SU-DHL-6 (cell line): ENCODE data around the gene FMN1.

ENCODE experiments used
- H2AFZ ChIP-seq: fragments of 200-600 bp; sonication (generic); 2 replicates; pipeline ENCODE4 v1.6.1; 2014; ENCODE audit warnings: low read depth, mild to moderate bottlenecking, moderate library complexity, mixed read lengths, antibody characterized with exemption, low read length; ENCODE audit not compliant: severe bottlenecking
- H3F3A ChIP-seq: fragments of 200-600 bp; shearing (Covaris generic); 2 replicates; pipeline ENCODE4 v1.6.0; 2016; ENCODE audit warnings: antibody characterized with exemption, mild to moderate bottlenecking; ENCODE audit not compliant: insufficient read depth
- H3K27ac ChIP-seq: fragments of 200-600 bp; sonication (generic); 2 replicates; pipeline ENCODE4 v1.5.1; 2016; ENCODE audit warnings: low read depth, mild to moderate bottlenecking, low read length, moderate library complexity, mixed read lengths
- H3K27me3 ChIP-seq: fragments of 200-600 bp; sonication (generic), shearing (Covaris generic); 2 replicates; pipeline ENCODE4 v1.6.0; 2014; ENCODE audit warnings: mild to moderate bottlenecking, low read length
- H3K36me3 ChIP-seq: fragments of 200-600 bp; sonication (generic); 2 replicates; pipeline ENCODE4 v1.6.1; 2014; ENCODE audit warnings: mild to moderate bottlenecking, low read length, mixed read lengths
- H3K4me2 ChIP-seq: fragments of 300-600, 200-600 bp; shearing (Covaris generic), sonication (generic); 2 replicates; pipeline ENCODE4 v1.6.0; 2014; ENCODE audit warnings: low read length, low read depth, mild to moderate bottlenecking; ENCODE audit not compliant: poor library complexity, severe bottlenecking
- H3K4me3 ChIP-seq: fragments of 200-600 bp; sonication (generic); 2 replicates; pipeline ENCODE4 v1.5.1; 2014; ENCODE audit warnings: antibody characterized with exemption, low read length, mild to moderate bottlenecking, mixed read lengths; ENCODE audit not compliant: insufficient read depth, poor library complexity, severe bottlenecking
- H3K79me2 ChIP-seq: fragments of 200-600 bp; sonication (generic); 2 replicates; pipeline ENCODE4 v1.6.1; 2014; ENCODE audit warnings: mild to moderate bottlenecking, low read length, moderate library complexity; ENCODE audit not compliant: insufficient read depth
- H3K9ac ChIP-seq: fragments of 200-600 bp; sonication (generic); 2 replicates; pipeline ENCODE4 v1.7.0; 2014; ENCODE audit warnings: mild to moderate bottlenecking, low read length
- H3K9me2 ChIP-seq: fragments of 200-600 bp; sonication (generic); replicated peaks from 2 replicates; pipeline ENCODE4 v1.6.1; 2014; ENCODE audit warnings: low read length; ENCODE audit not compliant: insufficient read depth
- H3K9me3 ChIP-seq: fragments of 200-600 bp; sonication (generic); 2 replicates; pipeline ENCODE4 v1.6.1; 2014; ENCODE audit warnings: low read length, mixed read lengths; ENCODE audit not compliant: insufficient read depth
- H4K20me1 ChIP-seq: fragments of 200-600 bp; sonication (generic); 2 replicates; pipeline ENCODE4 v1.6.1; 2014; ENCODE audit warnings: low read depth, mild to moderate bottlenecking, antibody characterized with exemption, low read length, moderate library complexity, mixed read lengths
- EZH2phosphoT487 ChIP-seq: fragments of 200-600 bp; sonication (generic), shearing (Covaris generic); conservative IDR thresholded peaks from 2 replicates; pipeline ENCODE4 v1.6.1; 2018; ENCODE audit warnings: mild to moderate bottlenecking, antibody characterized with exemption, low read length, moderate library complexity, mixed read lengths
- TF ChIP-seq, protein P1 (sequence below): fragments of 200-600 bp; sonication (generic); IDR thresholded peaks from one replicate; pipeline ENCODE4 v1.5.1; 2017; ENCODE audit warnings: antibody characterized with exemption, mild to moderate bottlenecking, low read length, moderate library complexity; ENCODE audit not compliant: insufficient read depth, poor library complexity, severe bottlenecking

Gene FMN1

DNA sequence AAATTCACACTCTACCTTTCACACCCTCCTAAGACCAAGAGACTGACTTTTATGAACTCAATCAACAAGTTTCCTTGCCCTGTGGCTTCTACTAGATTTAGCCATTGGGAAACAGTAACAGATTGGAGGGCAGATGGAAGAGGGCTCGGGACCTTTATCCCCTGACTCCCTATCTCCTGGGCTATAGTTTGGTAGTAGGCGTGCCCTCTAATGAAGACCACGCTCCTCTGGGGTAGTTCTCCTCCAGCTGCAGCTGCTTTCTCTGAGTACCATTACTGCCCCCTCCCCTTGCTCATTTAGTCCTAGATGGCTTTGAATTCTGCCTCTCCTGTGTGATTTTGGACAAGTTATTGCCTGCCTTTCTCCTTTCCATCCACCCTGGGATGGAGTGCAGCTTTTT is 33.3 kb downstream of the FMN1 start:
- Histone ChIP-seq H3K36me3 (no peaks in the 10 kb centered on the region), H3K9ac (no peak overlapping the region), H3K27me3 (no peaks in the 10 kb centered on the region), H3K27ac (no peak overlapping the region), H3K4me3 (no peak overlapping the region), H3K4me2 (no peak overlapping the region), H2AFZ (no peak overlapping the region), H3K79me2 (no peaks in the 10 kb centered on the region), H3K9me2 (no peaks in the 10 kb centered on the region), H4K20me1 (no peaks in the 10 kb centered on the region), H3K9me3 (no peaks in the 10 kb centered on the region), H3F3A (no peaks in the 10 kb centered on the region)
- no peak for TF ChIP-seq EZH2phosphoT487
- TF ChIP-seq, protein P1, sequence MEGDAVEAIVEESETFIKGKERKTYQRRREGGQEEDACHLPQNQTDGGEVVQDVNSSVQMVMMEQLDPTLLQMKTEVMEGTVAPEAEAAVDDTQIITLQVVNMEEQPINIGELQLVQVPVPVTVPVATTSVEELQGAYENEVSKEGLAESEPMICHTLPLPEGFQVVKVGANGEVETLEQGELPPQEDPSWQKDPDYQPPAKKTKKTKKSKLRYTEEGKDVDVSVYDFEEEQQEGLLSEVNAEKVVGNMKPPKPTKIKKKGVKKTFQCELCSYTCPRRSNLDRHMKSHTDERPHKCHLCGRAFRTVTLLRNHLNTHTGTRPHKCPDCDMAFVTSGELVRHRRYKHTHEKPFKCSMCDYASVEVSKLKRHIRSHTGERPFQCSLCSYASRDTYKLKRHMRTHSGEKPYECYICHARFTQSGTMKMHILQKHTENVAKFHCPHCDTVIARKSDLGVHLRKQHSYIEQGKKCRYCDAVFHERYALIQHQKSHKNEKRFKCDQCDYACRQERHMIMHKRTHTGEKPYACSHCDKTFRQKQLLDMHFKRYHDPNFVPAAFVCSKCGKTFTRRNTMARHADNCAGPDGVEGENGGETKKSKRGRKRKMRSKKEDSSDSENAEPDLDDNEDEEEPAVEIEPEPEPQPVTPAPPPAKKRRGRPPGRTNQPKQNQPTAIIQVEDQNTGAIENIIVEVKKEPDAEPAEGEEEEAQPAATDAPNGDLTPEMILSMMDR = no peak

DNA sequence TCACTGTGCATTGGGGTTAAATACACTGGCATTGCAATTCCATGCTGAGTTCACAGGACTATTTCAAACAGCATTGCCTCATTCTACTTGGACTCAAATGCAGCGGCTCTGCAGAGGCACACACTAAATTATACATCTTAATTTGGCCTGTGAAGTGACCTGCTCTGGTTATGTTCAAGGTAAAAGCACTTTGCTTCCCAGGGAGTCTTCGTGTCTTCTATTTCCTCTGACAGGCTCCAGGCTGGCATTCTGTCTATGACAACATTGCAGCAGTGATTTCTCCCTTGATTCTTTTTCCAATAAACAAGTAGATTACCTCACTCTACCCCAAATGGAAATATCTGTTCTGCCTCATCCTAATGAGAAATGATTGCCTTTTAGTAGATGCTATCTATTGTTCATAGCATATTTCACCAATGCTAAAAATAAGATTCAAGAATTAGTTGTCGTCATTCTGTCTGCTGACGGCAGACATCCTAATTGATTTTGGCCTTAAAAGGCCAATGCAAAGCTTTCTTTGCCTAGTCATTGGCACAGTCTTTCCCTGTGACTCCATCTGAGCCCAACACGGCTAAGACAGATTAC is 33.8 kb downstream of the FMN1 start:
- Histone ChIP-seq H4K20me1 (no peaks in the 10 kb centered on the region), H3K36me3 (no peaks in the 10 kb centered on the region), H3K9ac (no peak overlapping the region), H3K4me2 (no peak overlapping the region), H3K9me2 (no peaks in the 10 kb centered on the region), H3K79me2 (no peaks in the 10 kb centered on the region), H3F3A (no peaks in the 10 kb centered on the region), H3K27me3 (no peaks in the 10 kb centered on the region), H3K27ac (no peak overlapping the region), H3K9me3 (no peaks in the 10 kb centered on the region), H3K4me3 (no peak overlapping the region), H2AFZ (no peak overlapping the region)
- no peak for TF ChIP-seq EZH2phosphoT487
- TF ChIP-seq, protein P1 = no peak

DNA sequence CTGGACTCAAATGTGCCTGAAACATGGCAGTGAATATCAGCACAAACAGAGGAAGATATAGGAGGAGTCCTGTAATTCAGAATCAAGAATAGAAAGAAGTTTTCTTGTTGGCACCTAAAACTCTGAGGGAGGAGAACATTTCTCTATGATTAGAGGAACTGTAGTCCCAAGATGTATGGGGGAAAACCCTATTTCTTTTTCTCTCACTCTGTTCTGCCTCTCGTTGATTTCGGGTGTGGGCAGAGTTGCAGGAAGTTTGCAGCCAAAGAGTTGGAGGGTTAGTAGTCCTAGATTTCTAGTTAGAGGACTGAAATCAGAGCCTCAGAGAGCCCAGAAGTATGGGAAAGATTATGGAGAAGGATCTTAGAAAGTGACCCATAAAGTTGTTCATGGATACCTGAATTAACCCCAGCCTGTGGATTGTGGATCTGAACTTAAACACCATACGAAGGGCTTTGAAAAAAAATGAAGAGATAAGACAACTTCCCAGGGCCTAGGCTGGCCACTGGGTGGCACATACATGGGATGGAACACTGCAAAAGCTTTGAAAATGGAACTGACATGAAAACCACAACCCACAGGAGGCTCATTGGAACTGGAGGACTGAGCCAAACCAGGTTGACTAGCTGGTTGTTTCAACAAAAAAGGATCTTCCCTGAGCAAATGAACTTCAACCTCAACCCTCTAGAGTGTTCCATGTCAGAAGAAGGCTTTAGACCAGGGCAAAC is 34.6 kb downstream of the FMN1 start:
- H4K20me1 ChIP-seq = no peaks in the 10 kb centered on the region
- no peak overlapping the region for H2AFZ ChIP-seq
- H3K4me2 ChIP-seq = no peak overlapping the region
- no peaks in the 10 kb centered on the region for H3K9me2 ChIP-seq
- no peak overlapping the region for H3K27ac ChIP-seq
- no peak overlapping the region for H3K9ac ChIP-seq
- no peaks in the 10 kb centered on the region for H3K79me2 ChIP-seq
- H3K9me3 ChIP-seq = no peaks in the 10 kb centered on the region
- no peaks in the 10 kb centered on the region for H3K27me3 ChIP-seq
- no peaks in the 10 kb centered on the region for H3F3A ChIP-seq
- no peak overlapping the region for H3K4me3 ChIP-seq
- TF ChIP-seq, protein P1 = no peak
- TF ChIP-seq EZH2phosphoT487 = no peak
- H3K36me3 ChIP-seq = no peaks in the 10 kb centered on the region
